HCEC 1CT (cell line): Measurements from ENCODE around the gene MUC16.

Experiments used
- DNase-seq: peaks from one replicate; pipeline ENCODE4 v3.0.0-alpha.2; 2017

MUC16 gene

GRCh38 chr19:9000933-9001332 is 9.3 kb downstream of the MUC16 start:
- no peak for DNase-seq

DNA sequence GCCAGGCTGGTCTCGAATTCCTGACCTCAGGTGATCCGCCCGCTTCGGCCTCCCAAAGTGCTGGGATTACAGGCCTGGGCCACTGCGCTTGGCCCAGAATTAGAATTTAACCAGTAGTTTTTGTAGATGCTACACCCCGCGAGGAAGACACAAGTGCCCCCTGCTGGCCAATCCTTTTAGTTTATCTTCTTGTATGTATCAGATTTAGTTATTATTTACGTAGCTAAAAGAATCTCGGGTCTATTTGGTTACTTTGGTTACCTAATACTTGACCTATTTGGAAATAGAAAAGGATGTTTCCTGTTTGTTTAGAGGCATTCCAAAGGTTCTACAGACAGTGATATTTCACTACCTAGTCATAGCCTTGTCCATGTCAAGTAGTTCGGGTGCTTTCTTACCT is 22.0 kb downstream of the MUC16 start:
- DNase-seq = no peak

GRCh38 chr19:8986296-8986695 is 23.9 kb downstream of the MUC16 start:
- DNase-seq = no peak

DNA sequence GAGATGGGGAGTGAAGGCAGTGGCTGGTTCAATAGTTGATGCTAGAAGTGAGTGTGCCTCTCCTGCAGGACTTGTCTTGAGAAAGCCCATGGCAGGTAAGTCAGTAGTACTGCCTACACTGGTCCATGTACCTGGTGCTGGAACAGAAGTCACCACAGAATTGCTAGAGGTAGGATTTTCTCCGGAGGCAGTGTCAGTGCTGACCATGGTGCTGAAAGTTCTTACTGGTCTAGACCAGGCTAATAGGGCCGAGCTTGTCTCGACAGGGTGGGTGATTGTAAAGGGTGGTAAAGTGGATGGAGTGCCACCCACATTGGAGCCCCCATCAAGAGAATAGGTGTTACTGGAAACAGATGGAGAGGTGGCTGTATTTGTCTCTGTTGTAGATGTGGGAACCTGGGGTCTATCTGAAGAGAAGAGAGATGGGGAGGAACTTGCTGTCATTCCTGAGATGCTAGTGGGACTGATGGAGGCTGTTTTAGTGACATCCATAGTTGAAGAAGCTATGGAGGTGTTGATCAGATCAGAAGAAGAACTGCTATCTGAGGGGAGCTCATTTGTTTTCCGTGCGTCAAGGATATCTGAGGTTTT is 36.6 kb downstream of the MUC16 start:
- DNase-seq = no peak

GRCh38 chr19:8965887-8966286 is 44.3 kb downstream of the MUC16 start:
- DNase-seq = no peak
